A673 (cell line): ENCODE results near the gene C20orf173. TPM values are rescaled to one million over a fixed set of nuclear protein-coding genes. Genes with fewer than 3 reads are reported as not detected.

Experiments used
- BruUV-seq: library from RNA; stranded (reverse); fragments of 400-500 nt; replicated peaks from 2 replicates; lab custom pipeline; 2021; lab: Mats Ljungman, UMichigan
- CTCF ChIA-PET: fragments of 300-600 bp; sonication (Branson Sonifier 250); formaldehyde crosslinking; loops from one replicate; lab custom pipeline; 2022; ENCODE audit warnings: antibody characterized with exemption; lab: Charles Lee
- POLR2A ChIA-PET: fragments of 300-600 bp; sonication (Branson Sonifier 250); formaldehyde crosslinking; loops from one replicate; lab custom pipeline; 2022; ENCODE audit warnings: antibody characterized with exemption; ENCODE audit not compliant: low non-redundant PET; lab: Charles Lee
- DNase-seq: peaks from one replicate; pipeline ENCODE4 v3.0.0-alpha.2; 2015; ENCODE audit warnings: low spot score
- H3K27ac ChIP-seq: fragments of 200-600 bp; sonication (generic); 2 replicates; pipeline ENCODE4 v1.5.1; 2016; ENCODE audit warnings: mixed run types, low read depth, mild to moderate bottlenecking, mixed read lengths, antibody characterized with exemption, low read length; ENCODE audit not compliant: poor library complexity, severe bottlenecking
- H3K27me3 ChIP-seq: fragments of 200-600 bp; sonication (generic); replicated peaks from 2 replicates; pipeline ENCODE4 v1.6.1; 2017; ENCODE audit warnings: mixed run types, low read depth, mild to moderate bottlenecking, mixed read lengths, antibody characterized with exemption, low read length; ENCODE audit not compliant: insufficient read depth, poor library complexity
- H3K36me3 ChIP-seq: fragments of 200-600 bp; sonication (generic); 2 replicates; pipeline ENCODE4 v1.6.1; 2016; ENCODE audit warnings: mixed run types, mild to moderate bottlenecking, mixed read lengths, antibody characterized with exemption, low read length; ENCODE audit not compliant: insufficient read depth, poor library complexity, severe bottlenecking
- H3K4me1 ChIP-seq: fragments of 200-600 bp; sonication (generic); 2 replicates; pipeline ENCODE4 v1.6.1; 2017; ENCODE audit warnings: mixed run types, mild to moderate bottlenecking, mixed read lengths, antibody characterized with exemption, low read length; ENCODE audit not compliant: insufficient read depth, poor library complexity, severe bottlenecking
- H3K4me3 ChIP-seq: fragments of 200-600 bp; sonication (generic); 2 replicates; pipeline ENCODE4 v1.5.1; 2016; ENCODE audit warnings: low read depth, mixed run types, mild to moderate bottlenecking, mixed read lengths, low read length; ENCODE audit not compliant: poor library complexity, severe bottlenecking
- H3K9me3 ChIP-seq: fragments of 200-600 bp; sonication (generic); 2 replicates; pipeline ENCODE4 v1.6.1; 2016; ENCODE audit warnings: mixed run types, low read depth, mild to moderate bottlenecking, mixed read lengths, antibody characterized with exemption, low read length; ENCODE audit not compliant: poor library complexity, severe bottlenecking
- EZH2 ChIP-seq: fragments of 200-600 bp; sonication (generic); IDR thresholded peaks from 2 replicates; pipeline ENCODE4 v1.6.1; 2017; ENCODE audit warnings: borderline replicate concordance, low read depth, mild to moderate bottlenecking, mixed read lengths, antibody characterized with exemption, low read length; ENCODE audit not compliant: poor library complexity, severe bottlenecking
- intact Hi-C: fragments of 100-400 bp; cut with micrococcal nuclease; formaldehyde crosslinking; loops from one replicate; pipeline ENCODE4 v1.10.0; 2022; ENCODE audit not compliant: unreplicated experiment
- total RNA-seq: library from RNA; stranded (reverse); gene quantifications from 2 replicates; pipeline ENCODE4 v1.2.3, GENCODE V29; 2021
- TF ChIP-seq, protein P1 (sequence below): fragments of 300-800, 200-600 bp; sonication (generic); conservative IDR thresholded peaks from 2 replicates; pipeline ENCODE4 v1.5.1; 2017; ENCODE audit warnings: low read depth, mild to moderate bottlenecking, antibody characterized with exemption, low read length, moderate library complexity, mixed read lengths

Gene C20orf173
- total RNA-seq, 1 experiment from 2014 or later = not detected

DNA sequence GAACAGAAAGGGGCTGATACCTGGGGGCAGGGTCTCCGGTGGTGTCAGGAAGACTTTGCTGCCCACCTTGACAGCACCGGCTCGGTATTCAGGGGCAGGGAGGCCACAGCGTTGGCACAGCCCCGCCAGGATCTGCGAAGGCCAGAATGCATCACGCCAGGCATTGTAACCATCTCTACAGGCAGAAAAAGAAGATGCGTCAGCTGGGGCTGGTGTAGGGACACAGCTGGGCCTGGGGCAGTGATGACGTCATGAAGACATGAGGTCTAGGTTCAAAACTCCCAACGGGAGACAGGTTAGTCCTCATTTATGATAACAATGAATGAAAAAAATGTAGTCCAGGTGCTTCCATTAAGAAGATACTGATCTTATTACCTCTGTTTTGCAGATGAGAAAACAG is 34.4 kb upstream of the C20orf173 start:
- H3K4me3 ChIP-seq = no peak overlapping the region
- no peaks in the 10 kb centered on the region for H3K4me1 ChIP-seq
- no peaks in the 10 kb centered on the region for H3K27me3 ChIP-seq
- no peak for TF ChIP-seq EZH2
- TF ChIP-seq, protein P1, sequence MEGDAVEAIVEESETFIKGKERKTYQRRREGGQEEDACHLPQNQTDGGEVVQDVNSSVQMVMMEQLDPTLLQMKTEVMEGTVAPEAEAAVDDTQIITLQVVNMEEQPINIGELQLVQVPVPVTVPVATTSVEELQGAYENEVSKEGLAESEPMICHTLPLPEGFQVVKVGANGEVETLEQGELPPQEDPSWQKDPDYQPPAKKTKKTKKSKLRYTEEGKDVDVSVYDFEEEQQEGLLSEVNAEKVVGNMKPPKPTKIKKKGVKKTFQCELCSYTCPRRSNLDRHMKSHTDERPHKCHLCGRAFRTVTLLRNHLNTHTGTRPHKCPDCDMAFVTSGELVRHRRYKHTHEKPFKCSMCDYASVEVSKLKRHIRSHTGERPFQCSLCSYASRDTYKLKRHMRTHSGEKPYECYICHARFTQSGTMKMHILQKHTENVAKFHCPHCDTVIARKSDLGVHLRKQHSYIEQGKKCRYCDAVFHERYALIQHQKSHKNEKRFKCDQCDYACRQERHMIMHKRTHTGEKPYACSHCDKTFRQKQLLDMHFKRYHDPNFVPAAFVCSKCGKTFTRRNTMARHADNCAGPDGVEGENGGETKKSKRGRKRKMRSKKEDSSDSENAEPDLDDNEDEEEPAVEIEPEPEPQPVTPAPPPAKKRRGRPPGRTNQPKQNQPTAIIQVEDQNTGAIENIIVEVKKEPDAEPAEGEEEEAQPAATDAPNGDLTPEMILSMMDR = no peak
- H3K36me3 ChIP-seq = no peaks in the 10 kb centered on the region
- no peaks in the 10 kb centered on the region for H3K9me3 ChIP-seq
- intact Hi-C loops = no loop called here
- BruUV-seq = no TSS peak
- POLR2A ChIA-PET = no interaction called here
- no peak overlapping the region for H3K27ac ChIP-seq
- no peak for DNase-seq
- CTCF ChIA-PET = no interaction called here

DNA sequence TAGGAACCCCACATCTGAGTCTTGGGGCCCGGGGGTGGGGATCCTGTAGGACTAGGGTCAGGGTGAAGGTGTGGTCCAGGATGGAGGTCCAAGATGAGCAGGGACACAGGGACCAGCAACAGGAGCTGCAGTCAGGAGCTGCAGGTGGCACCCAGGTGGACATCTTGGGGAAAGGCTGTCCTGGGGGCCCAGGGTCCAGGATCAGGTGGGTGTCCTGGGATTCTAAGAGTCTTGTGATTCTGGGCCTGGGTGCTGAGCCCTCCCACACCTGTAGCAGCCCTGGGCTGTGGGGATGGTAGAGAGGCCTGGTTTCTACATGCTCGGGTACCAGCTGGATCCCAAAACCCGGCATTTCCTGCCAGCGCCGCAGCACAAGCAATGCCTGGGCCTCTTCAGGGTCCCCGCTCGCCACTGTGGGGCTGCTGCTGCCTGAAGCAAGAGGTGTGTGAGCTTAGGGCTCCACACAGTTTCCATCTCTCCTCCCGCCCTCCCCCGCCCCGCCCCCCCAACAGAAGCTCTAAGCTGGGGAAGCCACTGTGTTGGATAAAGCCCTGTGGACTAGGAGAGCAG is 33.2 kb upstream of the C20orf173 start:
- H3K27ac ChIP-seq = no peak overlapping the region
- CTCF ChIA-PET = interaction anchor here (0.6 kb wide), 2 partner anchors 21 to 239 kb away, joined by 3 read pairs; partner anchors contain the start of gene ERGIC3

DNA sequence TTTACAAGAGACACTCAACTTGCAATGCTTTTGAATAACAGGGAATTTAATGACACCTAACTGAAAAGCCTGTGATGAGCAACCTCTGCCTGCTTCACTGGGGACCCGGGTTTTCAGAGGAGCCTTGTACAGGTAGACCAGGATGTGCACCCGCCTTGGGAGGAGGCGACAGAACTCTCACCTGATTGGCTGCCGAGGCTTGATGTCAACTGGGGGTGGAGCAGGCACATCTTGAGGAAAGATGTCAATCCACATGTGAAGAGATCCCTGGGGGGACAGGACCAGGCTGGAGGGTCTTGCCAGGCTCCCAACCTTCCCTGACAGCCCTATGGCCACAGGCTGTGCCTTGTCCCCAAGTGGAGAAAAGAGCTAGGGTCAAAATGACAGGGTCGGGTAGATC is 32.2 kb upstream of the C20orf173 start:
- no peak for DNase-seq
- H3K4me3 ChIP-seq = no peak overlapping the region
- ChIA-PET CTCF (interaction anchor here (0.6 kb wide), 1 partner anchor 12 kb away, joined by 3 read pairs; no protein-coding TSS in a partner anchor), POLR2A (no interaction called here)
- H3K9me3 ChIP-seq = no peaks in the 10 kb centered on the region
- no peaks in the 10 kb centered on the region for H3K4me1 ChIP-seq
- BruUV-seq = no TSS peak
- H3K36me3 ChIP-seq = peaks cover 6% of the 10 kb centered on the region
- TF ChIP-seq, protein P1 = no peak
- TF ChIP-seq EZH2 = no peak
- H3K27ac ChIP-seq = no peak overlapping the region
- intact Hi-C loops = no loop called here
- no peaks in the 10 kb centered on the region for H3K27me3 ChIP-seq

More for the DNA sequence above, 33.2 kb upstream of the C20orf173 start:
- TF ChIP-seq EZH2 = no peak
- TF ChIP-seq, protein P1 = no peak
- Histone ChIP-seq H3K27me3 (no peaks in the 10 kb centered on the region), H3K9me3 (no peaks in the 10 kb centered on the region), H3K4me1 (no peaks in the 10 kb centered on the region), H3K4me3 (no peak overlapping the region), H3K36me3 (no peaks in the 10 kb centered on the region)
- POLR2A ChIA-PET = no interaction called here
- no TSS peak for BruUV-seq
- intact Hi-C loops = no loop called here
- no peak for DNase-seq
